Measurements from ENCODE around the gene ENOX1.

ENOX1 gene

GRCh38 chr13:43653395-43653794 is 133.4 kb downstream of the ENOX1 start:
- Histone ChIP-seq H3K27me3 (ENCODE audit: control insufficient read depth, insufficient read depth, low read length) (no peaks in the 10 kb centered on the region), H3K4me3 (ENCODE audit: low read length) (no peak overlapping the region), H3K4me1 (ENCODE audit: control insufficient read depth, insufficient read depth, low read length) (no peaks in the 10 kb centered on the region), H3K9ac (ENCODE audit: low read length) (no peak overlapping the region), H3K27ac (ENCODE audit: low read depth, low read length) (no peak overlapping the region), H3K36me3 (ENCODE audit: control insufficient read depth, insufficient read depth, low read length) (no peaks in the 10 kb centered on the region)

- Histone ChIP-seq H3K27me3 (ENCODE audit: control insufficient read depth, insufficient read depth, low read length) (no peaks in the 10 kb centered on the region), H3K4me3 (ENCODE audit: low read length) (no peak overlapping the region), H3K4me1 (ENCODE audit: control insufficient read depth, insufficient read depth, low read length) (no peaks in the 10 kb centered on the region)
These were observed 134.0 kb downstream of the ENOX1 start for GRCh38 chr13:43652760-43653159.

GRCh38 chr13:43650882-43651281 is 135.9 kb downstream of the ENOX1 start:
- no peak overlapping the region for H3K4me3 ChIP-seq (ENCODE audit: low read length)
- H3K9ac ChIP-seq (ENCODE audit: low read length): no peak overlapping the region
- H3K36me3 ChIP-seq (ENCODE audit: control insufficient read depth, insufficient read depth, low read length): no peaks in the 10 kb centered on the region
- H3K27me3 ChIP-seq (ENCODE audit: control insufficient read depth, insufficient read depth, low read length): no peaks in the 10 kb centered on the region
- no peaks in the 10 kb centered on the region for H3K4me1 ChIP-seq (ENCODE audit: control insufficient read depth, insufficient read depth, low read length)
- no peak overlapping the region for H3K27ac ChIP-seq (ENCODE audit: low read depth, low read length)

More at GRCh38 chr13:43652760-43653159, 134.0 kb downstream of the ENOX1 start:
- H3K27ac ChIP-seq (ENCODE audit: low read depth, low read length): no peak overlapping the region
- H3K9ac ChIP-seq (ENCODE audit: low read length): no peak overlapping the region
- H3K36me3 ChIP-seq (ENCODE audit: control insufficient read depth, insufficient read depth, low read length): no peaks in the 10 kb centered on the region

- Histone ChIP-seq H3K4me1 (ENCODE audit: control insufficient read depth, insufficient read depth, low read length) (no peaks in the 10 kb centered on the region), H3K9ac (ENCODE audit: low read length) (no peak overlapping the region), H3K27me3 (ENCODE audit: control insufficient read depth, insufficient read depth, low read length) (no peaks in the 10 kb centered on the region), H3K36me3 (ENCODE audit: control insufficient read depth, insufficient read depth, low read length) (no peaks in the 10 kb centered on the region), H3K27ac (ENCODE audit: low read depth, low read length) (no peak overlapping the region), H3K4me3 (ENCODE audit: low read length) (no peak overlapping the region)
These were observed 138.0 kb downstream of the ENOX1 start for GRCh38 chr13:43648733-43649132.

GRCh38 chr13:43647471-43647870 is 139.3 kb downstream of the ENOX1 start:
- Histone ChIP-seq H3K4me1 (ENCODE audit: control insufficient read depth, insufficient read depth, low read length) (no peaks in the 10 kb centered on the region), H3K4me3 (ENCODE audit: low read length) (no peak overlapping the region), H3K36me3 (ENCODE audit: control insufficient read depth, insufficient read depth, low read length) (no peaks in the 10 kb centered on the region), H3K27ac (ENCODE audit: low read depth, low read length) (no peak overlapping the region), H3K9ac (ENCODE audit: low read length) (no peak overlapping the region), H3K27me3 (ENCODE audit: control insufficient read depth, insufficient read depth, low read length) (no peaks in the 10 kb centered on the region)

GRCh38 chr13:43640476-43640875 is 146.3 kb downstream of the ENOX1 start:
- Histone ChIP-seq H3K4me3 (ENCODE audit: low read length) (no peak overlapping the region), H3K4me1 (ENCODE audit: control insufficient read depth, insufficient read depth, low read length) (no peaks in the 10 kb centered on the region), H3K9ac (ENCODE audit: low read length) (no peak overlapping the region), H3K27me3 (ENCODE audit: control insufficient read depth, insufficient read depth, low read length) (no peaks in the 10 kb centered on the region), H3K27ac (ENCODE audit: low read depth, low read length) (no peak overlapping the region), H3K36me3 (ENCODE audit: control insufficient read depth, insufficient read depth, low read length) (no peaks in the 10 kb centered on the region)

- Histone ChIP-seq H3K27me3 (ENCODE audit: control insufficient read depth, insufficient read depth, low read length) (no peaks in the 10 kb centered on the region), H3K9ac (ENCODE audit: low read length) (no peak overlapping the region), H3K36me3 (ENCODE audit: control insufficient read depth, insufficient read depth, low read length) (no peaks in the 10 kb centered on the region), H3K27ac (ENCODE audit: low read depth, low read length) (no peak overlapping the region), H3K4me3 (ENCODE audit: low read length) (no peak overlapping the region), H3K4me1 (ENCODE audit: control insufficient read depth, insufficient read depth, low read length) (no peaks in the 10 kb centered on the region)
These were observed 155.7 kb downstream of the ENOX1 start for GRCh38 chr13:43631106-43631505.

- Histone ChIP-seq H3K4me3 (ENCODE audit: low read length) (no peak overlapping the region), H3K4me1 (ENCODE audit: control insufficient read depth, insufficient read depth, low read length) (no peaks in the 10 kb centered on the region), H3K36me3 (ENCODE audit: control insufficient read depth, insufficient read depth, low read length) (no peaks in the 10 kb centered on the region), H3K27me3 (ENCODE audit: control insufficient read depth, insufficient read depth, low read length) (no peaks in the 10 kb centered on the region), H3K9ac (ENCODE audit: low read length) (no peak overlapping the region), H3K27ac (ENCODE audit: low read depth, low read length) (no peak overlapping the region)
These were observed 156.9 kb downstream of the ENOX1 start for GRCh38 chr13:43629691-43630480.

- H3K4me3 ChIP-seq (ENCODE audit: low read length): no peak overlapping the region
- H3K27me3 ChIP-seq (ENCODE audit: control insufficient read depth, insufficient read depth, low read length): no peaks in the 10 kb centered on the region
- no peak overlapping the region for H3K9ac ChIP-seq (ENCODE audit: low read length)
- no peak overlapping the region for H3K27ac ChIP-seq (ENCODE audit: low read depth, low read length)
- H3K4me1 ChIP-seq (ENCODE audit: control insufficient read depth, insufficient read depth, low read length): no peaks in the 10 kb centered on the region
- no peaks in the 10 kb centered on the region for H3K36me3 ChIP-seq (ENCODE audit: control insufficient read depth, insufficient read depth, low read length)
These were observed 159.8 kb downstream of the ENOX1 start for GRCh38 chr13:43626994-43627393.

- H3K27ac ChIP-seq (ENCODE audit: low read depth, low read length): no peak overlapping the region
- H3K9ac ChIP-seq (ENCODE audit: low read length): no peak overlapping the region
- H3K4me1 ChIP-seq (ENCODE audit: control insufficient read depth, insufficient read depth, low read length): peaks cover 18% of the 10 kb centered on the region
- no peaks in the 10 kb centered on the region for H3K27me3 ChIP-seq (ENCODE audit: control insufficient read depth, insufficient read depth, low read length)
- no peaks in the 10 kb centered on the region for H3K36me3 ChIP-seq (ENCODE audit: control insufficient read depth, insufficient read depth, low read length)
- no peak overlapping the region for H3K4me3 ChIP-seq (ENCODE audit: low read length)
These were observed 172.7 kb downstream of the ENOX1 start for GRCh38 chr13:43614063-43614462.

GRCh38 chr13:43611281-43612273 is 175.2 kb downstream of the ENOX1 start:
- H3K36me3 ChIP-seq (ENCODE audit: control insufficient read depth, insufficient read depth, low read length): no peaks in the 10 kb centered on the region
- no peaks in the 10 kb centered on the region for H3K27me3 ChIP-seq (ENCODE audit: control insufficient read depth, insufficient read depth, low read length)
- peaks cover 20% of the 10 kb centered on the region for H3K4me1 ChIP-seq (ENCODE audit: control insufficient read depth, insufficient read depth, low read length)
- no peak overlapping the region for H3K9ac ChIP-seq (ENCODE audit: low read length)
- H3K4me3 ChIP-seq (ENCODE audit: low read length): no peak overlapping the region
- peak overlapping the region; percentile 32 for H3K27ac ChIP-seq (ENCODE audit: low read depth, low read length)

- no peaks in the 10 kb centered on the region for H3K27me3 ChIP-seq (ENCODE audit: control insufficient read depth, insufficient read depth, low read length)
- H3K9ac ChIP-seq (ENCODE audit: low read length): no peak overlapping the region
- H3K4me1 ChIP-seq (ENCODE audit: control insufficient read depth, insufficient read depth, low read length): peaks cover 20% of the 10 kb centered on the region
- H3K27ac ChIP-seq (ENCODE audit: low read depth, low read length): no peak overlapping the region
- no peaks in the 10 kb centered on the region for H3K36me3 ChIP-seq (ENCODE audit: control insufficient read depth, insufficient read depth, low read length)
- no peak overlapping the region for H3K4me3 ChIP-seq (ENCODE audit: low read length)
These were observed 178.2 kb downstream of the ENOX1 start for GRCh38 chr13:43608400-43609137.

Data from rectal smooth muscle tissue (tissue), 1 donor.